ENCODE measurements around the gene MAP3K8.
"Not testable (repeated sequence)": the region's sequence is repeated elsewhere in the genome, so short reads cannot be mapped to it uniquely, and the experiment has no call there.

The MAP3K8 gene

DNA sequence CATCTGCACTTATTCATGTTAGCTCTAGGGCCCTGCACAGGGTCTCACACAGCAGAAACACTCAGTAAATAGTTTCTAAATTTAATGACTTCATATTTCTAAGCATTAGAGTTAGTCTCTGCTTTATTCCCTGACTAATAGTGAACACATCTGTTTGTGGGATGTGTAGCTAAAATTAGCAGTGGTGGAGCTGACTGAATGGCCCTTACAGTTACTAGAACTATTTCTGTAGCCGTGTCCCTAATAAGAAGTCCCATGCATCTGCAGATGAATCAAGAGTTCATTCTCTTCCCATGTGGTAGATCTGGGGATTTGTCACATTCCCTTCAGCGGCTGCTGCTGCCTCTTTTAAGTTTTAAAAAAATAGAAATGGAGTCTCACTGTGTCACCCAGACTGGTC is 11.7 kb downstream of the MAP3K8 start:
- DNase-seq (ENCODE audit: low read depth in 4 of 4, low spot score in 1 of 4): no peak

DNA sequence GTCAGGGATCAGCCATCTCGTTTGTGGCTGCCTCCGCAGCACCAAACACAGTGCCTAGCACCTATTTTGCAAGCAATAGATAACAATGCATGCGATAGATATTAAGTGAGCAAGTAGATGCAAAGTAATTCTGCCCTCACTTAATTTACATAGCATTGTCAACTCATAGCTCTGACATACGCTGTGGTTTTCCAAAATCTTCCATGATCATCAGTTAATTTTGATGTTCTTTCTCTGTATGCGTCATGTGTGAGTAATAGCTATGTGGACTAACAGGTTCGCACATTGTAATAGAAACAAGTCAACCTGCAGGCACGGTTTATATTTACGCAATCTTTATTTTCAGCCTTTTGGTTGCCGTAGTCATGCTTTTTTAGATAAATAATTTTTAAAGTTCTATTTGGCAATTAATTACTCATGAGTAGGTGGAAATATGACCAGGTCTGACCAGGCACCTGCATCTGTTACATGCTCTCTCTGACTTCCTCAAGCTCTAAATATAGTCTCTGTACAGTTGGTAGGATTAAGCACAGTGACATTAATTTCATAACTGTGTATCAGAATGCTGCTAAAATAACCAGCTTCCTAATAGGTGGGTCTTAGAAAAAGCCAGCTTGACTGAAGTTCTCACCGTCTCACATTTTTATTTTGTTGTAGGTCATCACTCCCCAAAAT is 13.3 kb downstream of the MAP3K8 start:
- DNase-seq (ENCODE audit: low read depth in 4 of 4, low spot score in 1 of 4): no peak

DNA sequence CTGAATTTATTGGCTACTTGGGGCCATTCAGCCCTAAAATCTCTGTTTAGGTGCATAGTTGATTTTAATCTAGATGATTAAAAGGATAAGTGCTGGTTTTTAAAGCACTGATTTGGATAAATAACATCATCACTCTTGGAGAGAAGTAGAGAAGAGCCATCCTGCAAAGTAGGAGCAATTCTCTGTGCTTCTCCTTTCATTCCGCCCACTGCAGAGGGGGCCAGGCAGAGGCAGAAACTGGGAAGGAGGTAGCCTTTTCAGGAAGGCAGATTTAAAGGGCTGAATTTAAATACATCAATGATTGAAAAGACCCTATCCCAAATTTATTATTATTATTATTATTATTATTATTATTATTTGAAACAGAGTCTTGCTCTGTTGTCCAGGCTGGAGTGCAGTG is 14.1 kb downstream of the MAP3K8 start:
- no peak for DNase-seq (ENCODE audit: low read depth in 4 of 4, low spot score in 1 of 4)

DNA sequence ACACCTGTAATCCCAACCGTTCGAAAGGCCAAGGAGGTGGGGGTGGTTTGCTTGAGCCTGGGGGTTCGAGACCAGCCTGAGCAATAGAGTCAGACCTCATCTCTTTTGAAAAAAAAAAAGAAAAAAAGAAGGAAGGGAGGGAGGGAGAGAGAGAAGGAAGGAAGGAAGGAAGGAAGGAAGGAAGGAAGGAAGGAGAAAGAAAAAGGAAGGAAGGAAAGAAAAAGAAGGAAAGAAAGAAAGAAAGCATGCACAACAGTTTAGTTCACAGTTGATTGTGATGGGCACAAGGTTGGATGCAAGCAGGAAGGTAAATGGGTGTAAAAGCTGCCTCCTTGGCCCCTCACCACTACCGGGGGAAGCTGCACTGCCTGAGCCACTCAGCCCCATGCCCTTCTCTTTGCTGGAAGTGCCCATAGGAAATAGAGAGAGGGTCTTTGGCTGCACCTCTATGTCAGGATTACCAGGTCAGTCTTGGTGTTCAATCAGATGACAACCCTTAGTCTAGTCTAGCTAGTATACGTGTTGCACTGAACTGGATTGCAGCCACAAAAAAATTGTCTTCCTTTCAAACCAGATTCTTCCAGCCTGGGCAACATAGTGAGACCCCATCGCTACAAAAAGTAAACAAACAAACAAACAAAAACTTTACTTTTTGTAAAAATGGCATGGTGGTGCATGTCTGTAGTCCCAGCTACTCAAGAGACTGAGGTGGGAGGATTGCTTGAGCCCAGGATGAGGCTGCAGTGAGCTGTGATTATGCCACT is 20.0 kb downstream of the MAP3K8 start:
- no peak for DNase-seq (ENCODE audit: low read depth in 4 of 4, low spot score in 1 of 4)

DNA sequence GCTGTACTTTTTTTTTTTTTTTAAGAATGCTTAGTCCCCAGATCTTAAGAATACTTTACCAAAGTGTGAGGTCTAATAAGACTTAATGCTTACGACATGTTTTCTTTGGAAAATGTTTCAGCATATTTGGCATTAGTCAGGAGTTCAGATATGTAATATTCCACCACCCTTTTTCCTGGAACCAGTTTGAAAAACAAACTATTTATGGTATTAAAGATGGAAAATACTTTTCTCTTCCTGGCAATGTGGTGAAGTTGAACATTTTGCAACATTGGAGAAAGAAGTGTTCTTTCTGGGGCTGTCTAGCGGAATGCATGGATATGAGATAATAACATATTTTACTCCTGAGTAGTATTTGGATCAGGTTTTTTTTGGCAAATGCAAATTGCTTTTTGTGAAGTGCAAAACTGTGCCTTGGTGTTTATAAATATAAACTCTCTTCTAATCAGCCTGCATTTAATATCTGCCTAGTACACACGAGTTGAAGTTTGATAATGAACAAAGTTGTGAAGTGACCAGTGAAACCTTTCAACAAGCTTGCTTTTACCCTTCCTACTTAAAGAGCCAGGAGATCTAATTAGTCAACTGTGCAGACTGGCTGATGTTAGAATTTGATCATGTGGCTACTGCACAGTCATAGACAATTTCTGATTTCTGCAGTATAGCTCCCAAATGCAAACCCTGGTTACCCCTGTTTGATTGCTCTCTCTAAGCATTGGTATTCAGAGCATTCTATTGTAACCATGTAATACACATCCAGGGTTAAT is 20.9 kb downstream of the MAP3K8 start:
- DNase-seq (ENCODE audit: low read depth in 4 of 4, low spot score in 1 of 4): no peak

DNA sequence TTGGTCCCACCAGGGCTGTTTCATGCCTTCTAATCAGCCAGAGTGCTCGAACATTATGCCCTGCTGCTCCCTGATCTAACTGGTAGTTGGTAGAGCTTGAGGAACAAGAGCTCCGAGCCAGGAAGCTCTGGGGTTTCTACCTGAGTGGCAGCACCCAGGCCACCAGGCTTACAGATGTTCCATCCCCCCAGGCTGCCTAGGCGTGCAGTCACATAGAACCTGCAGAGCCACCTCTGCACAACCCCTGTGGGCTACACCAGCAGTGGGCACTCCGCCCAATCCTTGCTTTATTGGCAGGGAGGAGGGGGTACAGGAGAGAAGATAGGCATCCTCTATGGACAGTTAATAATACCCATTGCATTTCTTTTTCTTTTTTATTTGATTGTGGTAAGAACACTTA is 21.8 kb downstream of the MAP3K8 start:
- DNase-seq (ENCODE audit: low read depth in 4 of 4, low spot score in 1 of 4): no peak

DNA sequence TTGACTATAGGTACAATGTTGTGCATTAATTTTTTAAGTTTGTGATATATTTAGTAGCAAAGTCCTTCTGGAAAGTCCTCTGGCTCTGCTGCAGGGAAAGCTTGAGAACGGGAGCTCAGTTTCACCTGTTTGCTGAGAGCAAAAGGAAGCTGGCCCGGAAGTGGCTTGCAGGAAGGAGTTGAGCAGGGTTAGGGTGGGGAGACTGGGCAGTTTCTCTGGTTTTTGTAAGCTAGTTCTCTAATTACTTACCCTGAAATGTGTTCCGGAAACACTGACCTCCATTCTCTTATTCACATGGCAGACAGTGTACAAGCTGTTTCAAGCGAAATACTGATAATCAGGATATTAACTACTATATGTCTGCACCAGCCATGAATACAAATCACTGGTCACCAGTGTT is 22.3 kb downstream of the MAP3K8 start:
- DNase-seq (ENCODE audit: low read depth in 4 of 4, low spot score in 1 of 4): no peak

DNA sequence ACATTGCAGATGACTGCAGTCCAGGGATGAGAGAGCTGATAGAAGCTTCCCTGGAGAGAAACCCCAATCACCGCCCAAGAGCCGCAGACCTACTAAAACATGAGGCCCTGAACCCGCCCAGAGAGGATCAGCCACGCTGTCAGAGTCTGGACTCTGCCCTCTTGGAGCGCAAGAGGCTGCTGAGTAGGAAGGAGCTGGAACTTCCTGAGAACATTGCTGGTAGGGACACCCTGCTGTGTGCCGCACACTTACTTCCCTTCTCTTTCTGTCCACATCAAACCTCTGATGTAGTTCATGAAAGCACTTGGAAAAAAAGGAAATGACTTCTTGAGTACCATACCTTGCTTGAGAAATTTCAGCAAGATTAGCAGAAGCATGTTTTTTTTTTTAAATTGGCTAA is 25.3 kb downstream of the MAP3K8 start:
- DNase-seq (ENCODE audit: low read depth in 4 of 4, low spot score in 1 of 4): no peak

DNA sequence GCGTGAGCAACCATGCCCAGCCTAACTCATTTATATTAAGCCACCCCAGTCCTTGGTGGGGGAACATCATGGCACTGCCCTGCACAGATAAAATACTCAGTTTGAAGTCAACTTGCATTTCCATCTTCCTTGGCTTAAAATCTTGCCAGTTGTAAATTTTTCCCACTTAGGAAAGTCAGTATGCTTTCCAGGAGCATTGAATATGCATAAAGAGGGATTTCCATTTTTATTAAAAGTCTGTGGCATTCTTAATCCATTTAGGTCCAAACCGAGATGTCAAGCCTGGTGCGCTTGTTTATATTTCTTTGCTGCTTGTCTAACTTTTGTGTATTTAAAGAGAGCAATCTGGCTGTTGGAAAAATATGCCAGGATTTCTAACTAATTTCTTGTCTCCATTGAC is 26.1 kb downstream of the MAP3K8 start:
- DNase-seq (ENCODE audit: low read depth in 4 of 4, low spot score in 1 of 4): no peak

DNA sequence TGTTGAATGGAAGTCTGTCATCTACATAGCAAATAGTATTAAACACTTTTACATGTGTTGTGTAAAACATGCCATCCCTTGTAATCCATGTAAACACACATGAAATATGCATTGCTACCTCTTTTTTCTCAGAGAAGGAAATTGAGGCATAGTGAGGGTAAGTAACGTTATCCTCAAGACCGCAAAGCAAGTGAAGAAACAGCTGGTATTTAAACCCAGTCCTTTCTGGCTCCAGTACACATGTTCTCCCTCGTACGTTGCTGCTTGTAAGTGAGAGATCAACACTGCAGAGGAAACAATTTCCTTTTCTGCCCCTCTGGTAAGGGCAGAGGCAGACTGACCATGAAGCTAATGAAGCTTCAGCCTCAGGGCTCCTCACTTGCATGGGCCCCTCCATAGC is 28.5 kb downstream of the MAP3K8 start:
- DNase-seq (ENCODE audit: low read depth in 4 of 4, low spot score in 1 of 4): no peak

DNA sequence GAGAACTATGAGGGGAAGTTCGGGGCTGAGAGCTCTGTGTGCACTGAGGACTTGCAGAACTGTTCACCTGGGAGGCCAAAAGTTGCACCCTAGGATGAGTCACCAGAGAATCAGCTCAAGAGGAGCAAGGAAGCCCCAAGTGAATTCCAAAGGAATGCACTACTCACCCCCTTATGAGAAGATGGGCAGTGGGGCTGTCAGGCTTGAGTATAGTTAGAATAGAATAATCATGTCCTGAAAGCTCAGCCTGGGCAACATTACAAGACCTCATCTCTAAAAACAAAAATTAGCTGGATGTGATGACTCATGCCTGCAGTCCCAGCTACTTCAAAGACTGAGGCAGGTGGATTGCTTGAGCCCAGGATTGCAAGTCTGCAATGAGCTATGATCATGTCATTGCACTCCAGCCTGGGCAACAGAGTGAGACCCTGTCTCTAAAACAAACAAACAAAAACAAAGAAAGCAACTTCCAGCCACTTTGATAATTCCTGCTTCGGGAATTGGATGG is 30.0 kb downstream of the MAP3K8 start:
- DNase-seq (ENCODE audit: low read depth in 4 of 4, low spot score in 1 of 4): no peak

DNA sequence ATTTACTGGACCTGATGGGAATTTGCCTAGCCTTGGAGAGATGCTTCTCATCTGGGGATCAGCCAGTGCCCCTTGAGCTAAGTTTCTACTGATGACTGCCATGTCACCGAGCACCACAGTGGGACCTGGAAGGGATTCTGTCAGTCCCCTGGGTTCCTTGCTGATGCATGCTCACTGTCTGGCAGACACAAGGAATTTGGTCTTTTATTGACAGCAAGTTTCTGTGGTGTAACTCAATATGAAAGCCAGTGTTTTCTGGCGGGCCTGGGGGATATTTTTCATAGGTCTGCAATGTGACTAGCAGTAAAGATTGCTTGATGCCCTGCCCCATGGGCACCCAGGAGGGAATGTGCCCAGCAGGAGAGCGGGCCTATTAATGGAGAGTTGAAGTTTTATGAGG is 30.7 kb downstream of the MAP3K8 start:
- no peak for DNase-seq (ENCODE audit: low read depth in 4 of 4, low spot score in 1 of 4)

DNA sequence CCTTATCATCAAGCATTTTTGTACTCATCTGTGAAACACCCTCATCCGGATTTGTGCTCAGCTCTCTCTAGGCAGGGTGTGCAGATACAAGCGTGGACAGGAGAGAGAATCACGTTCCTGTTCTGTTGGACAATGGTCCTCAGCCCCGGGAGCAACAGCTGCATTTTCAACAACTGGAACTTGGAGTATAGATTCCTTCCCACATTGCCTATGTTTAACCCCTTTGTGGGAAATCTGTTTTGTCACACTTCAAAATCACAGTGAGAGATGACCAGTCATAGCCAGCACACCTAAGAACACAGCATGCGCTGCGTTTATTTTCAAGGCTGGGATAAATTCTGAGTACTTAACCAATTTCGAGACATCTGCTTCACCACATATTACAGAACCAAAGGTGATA is 32.5 kb downstream of the MAP3K8 start:
- no peak for DNase-seq (ENCODE audit: low read depth in 4 of 4, low spot score in 1 of 4)

DNA sequence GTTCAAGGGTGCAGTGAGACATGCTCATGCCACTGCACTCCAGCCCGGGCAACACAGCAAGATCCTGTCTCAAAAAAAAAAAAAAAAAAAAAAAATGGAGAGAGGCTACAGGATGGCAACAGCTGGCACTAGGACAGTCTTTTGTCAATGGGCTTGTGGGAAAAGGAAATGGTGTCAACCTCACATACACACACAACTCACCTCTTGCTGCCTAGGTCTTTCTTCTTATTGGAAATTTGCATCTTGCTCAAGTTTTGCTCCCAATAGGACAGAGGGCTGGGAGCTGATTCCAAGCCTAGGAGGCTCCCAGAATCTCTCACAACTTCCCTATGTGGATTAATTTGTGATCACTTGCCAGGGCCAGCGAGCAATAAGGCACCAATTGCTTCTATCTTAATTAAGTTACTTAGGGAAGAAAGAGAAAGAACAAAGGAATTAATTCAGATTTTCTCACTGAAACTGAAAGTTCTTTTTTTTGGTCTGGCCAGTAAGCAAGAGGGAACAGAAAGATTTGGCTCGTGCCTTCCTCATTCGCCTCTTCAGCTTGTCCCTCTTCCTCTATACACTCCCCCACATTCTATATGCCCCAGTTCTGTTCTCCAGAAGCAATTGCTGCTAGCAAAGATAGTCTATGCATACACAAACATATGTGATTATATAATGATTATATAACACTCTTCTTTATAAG is 33.8 kb downstream of the MAP3K8 start:
- DNase-seq (ENCODE audit: low read depth in 4 of 4, low spot score in 1 of 4): no peak

DNA sequence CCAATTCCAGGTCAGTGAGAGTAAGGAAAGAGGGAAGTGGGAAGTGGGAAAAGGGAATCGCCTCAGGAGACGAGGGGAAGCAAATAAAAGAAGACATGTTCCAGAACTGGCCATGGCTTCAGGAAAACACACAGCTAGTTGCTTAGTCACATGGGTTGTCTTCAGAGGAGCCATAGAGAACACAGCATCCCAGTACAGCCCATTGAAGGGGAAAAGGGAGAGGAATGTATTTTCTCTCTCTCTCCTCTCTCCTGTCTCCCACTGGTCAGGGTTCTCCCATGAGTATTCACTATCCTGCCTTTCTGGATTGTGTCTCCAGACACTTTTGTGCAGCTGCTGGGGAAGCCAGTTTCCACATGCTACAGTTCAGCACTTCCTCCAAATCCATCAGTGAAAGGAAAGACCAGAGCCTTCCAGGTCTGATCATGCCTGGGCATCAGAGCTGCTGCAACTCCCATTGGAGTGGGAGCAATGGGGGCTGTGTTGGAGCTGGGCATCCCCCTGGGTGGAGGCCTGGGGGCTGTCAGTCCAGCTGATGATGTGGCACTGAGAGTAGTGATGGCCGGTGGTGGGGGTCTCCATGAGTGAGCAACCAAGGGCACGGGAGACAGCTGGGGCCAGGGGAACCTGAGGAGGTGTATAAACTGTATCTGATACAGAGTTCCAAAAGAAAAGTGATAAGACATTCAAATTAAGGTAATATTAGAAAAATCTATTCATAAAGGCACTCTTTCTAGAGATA is 38.6 kb downstream of the MAP3K8 start:
- no peak for DNase-seq (ENCODE audit: low read depth in 4 of 4, low spot score in 1 of 4)

DNA sequence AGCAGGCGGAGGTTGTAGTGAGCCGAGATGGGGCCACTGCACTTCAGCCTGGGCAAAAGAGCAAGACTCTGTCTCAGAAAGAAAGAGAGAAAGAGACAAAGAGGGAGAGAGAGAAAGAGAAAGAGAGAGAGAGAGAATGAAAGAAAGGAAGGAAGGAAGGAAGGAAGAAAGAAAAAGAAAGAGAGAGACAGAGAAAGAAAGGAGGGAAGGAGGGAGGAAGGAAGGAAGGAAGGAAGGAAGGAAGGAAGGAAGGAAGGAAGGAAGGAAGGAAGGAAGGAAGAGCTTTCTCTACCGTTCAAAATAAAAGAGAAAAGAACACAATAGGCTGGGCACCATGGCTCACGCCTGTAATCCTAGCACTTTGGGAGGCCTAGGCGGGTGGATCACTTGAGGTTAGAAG is 41.5 kb downstream of the MAP3K8 start:
- not testable (repeated sequence) for DNase-seq (ENCODE audit: low read depth in 4 of 4, low spot score in 1 of 4)

DNA sequence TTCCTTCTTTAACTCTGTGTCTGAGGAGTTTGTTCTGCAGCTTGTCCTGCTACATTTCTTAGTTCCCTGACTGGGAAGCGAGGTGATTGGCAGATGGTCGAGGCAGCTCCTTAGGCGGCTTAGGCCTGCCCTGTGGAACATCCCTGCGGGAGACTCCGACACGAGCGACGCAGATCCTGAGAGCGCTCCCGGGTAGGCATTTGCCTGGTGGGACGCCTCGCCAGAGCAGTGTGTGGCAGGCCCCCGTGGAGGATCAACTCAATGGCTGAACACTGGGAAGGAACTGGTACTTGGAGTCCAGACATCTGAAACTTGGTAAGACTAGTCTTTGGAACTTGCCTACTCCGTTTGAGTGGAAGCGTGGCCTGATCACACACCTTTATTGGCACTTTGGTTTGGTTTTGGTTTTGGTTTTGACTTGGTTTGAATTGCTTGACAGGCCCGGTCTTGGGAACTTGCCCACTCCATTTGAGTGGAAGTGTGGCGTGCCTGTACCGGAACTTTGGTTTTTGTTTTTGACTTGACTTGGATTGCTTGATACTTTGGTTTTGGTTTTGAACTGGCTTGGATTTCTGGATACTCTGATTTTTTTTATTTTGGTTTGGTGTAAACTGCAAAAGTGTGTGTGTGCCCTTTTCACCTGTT is 42.6 kb downstream of the MAP3K8 start:
- DNase-seq (ENCODE audit: low read depth in 4 of 4, low spot score in 1 of 4): no peak

DNA sequence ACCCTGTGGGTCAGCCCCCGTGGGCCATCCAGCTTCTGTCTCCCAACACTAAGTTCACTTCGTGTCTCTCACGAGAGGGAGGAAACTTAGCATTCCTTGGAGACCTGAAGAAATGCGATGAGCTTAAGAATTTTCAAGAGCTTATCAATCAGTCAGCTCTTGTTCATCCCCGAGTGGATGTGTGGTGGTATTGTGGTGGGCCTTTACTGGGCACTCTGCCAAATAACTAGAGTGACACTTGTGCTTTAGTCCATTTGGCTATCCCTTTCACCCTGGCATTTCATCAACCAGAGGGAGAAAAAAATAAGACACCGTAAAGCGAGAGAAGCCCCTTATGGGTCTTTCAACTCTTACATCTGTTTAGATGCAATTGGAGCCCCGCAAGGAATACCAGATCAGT is 45.5 kb downstream of the MAP3K8 start:
- DNase-seq (ENCODE audit: low read depth in 4 of 4, low spot score in 1 of 4): not testable (repeated sequence)

DNA sequence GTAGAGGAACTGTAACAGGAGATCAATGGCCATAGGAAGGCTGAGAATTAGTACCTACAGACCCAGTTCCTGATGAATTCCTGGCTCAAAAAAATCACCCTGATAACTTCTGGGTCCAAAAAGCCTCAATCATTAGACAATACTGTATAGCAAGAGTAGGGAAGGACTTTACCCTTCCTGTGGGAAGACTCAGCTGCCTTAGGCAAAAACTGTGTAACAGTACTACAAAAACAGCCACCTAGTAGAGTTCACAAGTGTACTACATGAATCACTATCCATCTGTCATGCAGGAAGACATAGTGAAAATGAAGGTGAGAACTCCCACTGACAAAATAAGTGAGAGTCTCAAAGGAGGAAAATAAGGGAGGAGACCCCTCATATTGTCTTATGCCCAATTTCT is 47.6 kb downstream of the MAP3K8 start:
- DNase-seq (ENCODE audit: low read depth in 4 of 4, low spot score in 1 of 4): no peak

DNA sequence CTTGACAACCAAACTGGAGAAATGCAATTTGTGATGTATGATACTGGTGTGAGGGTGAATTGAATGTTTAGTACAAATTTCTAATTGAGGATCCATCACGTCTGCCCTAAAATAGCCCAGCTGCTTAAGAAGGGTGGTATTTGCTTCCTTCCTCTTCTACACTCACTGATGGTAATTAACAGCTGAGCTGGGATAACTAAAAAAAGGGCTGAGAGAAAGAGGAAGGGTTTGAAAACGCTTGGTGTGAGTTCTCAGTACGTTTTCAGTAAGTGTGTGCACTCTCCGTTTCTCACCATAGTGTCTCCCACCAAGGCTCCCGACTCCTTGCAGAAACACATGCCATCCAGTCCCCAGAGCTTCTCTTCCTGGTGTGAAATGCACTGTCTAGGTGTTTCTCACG is 54.3 kb downstream of the MAP3K8 start:
- DNase-seq (ENCODE audit: low read depth in 4 of 4, low spot score in 1 of 4): no peak

All from stimulated activated CD4-positive, alpha-beta T cell treated with anti-CD3 and anti-CD28 coated beads, Interleukin-1b, Interleukin-23, amount 100 ng/mL, for 24 hours (primary cell).